ENCODE data around the gene SCFD2.
"Not testable (repeated sequence)": the region's sequence is repeated elsewhere in the genome, so short reads cannot be mapped to it uniquely, and the experiment has no call there.

Gene SCFD2

GRCh38 chr4:53189011-53189410, 176.8 kb downstream of the SCFD2 start:
- no peak for DNase-seq (ENCODE audit: low read depth)

GRCh38 chr4:53186714-53187358, 179.0 kb downstream of the SCFD2 start:
- DNase-seq (ENCODE audit: low read depth), result no peak

- peak; percentile 68 for DNase-seq (ENCODE audit: low read depth)
Measured at GRCh38 chr4:53185869-53186585, 179.8 kb downstream of the SCFD2 start.

GRCh38 chr4:53183754-53184153, 182.1 kb downstream of the SCFD2 start:
- no peak for DNase-seq (ENCODE audit: low read depth)

- not testable (repeated sequence) for DNase-seq (ENCODE audit: low read depth)
Measured at GRCh38 chr4:53177751-53178150, 188.1 kb downstream of the SCFD2 start.

- DNase-seq (ENCODE audit: low read depth), result no peak
Measured at GRCh38 chr4:53175640-53176039, 190.2 kb downstream of the SCFD2 start.

GRCh38 chr4:53174823-53175222, 191.0 kb downstream of the SCFD2 start:
- DNase-seq (ENCODE audit: low read depth), result no peak

- no peak for DNase-seq (ENCODE audit: low read depth)
Measured at GRCh38 chr4:53173576-53173975, 192.3 kb downstream of the SCFD2 start.

- no peak for DNase-seq (ENCODE audit: low read depth)
Measured at GRCh38 chr4:53171797-53172196, 194.1 kb downstream of the SCFD2 start.

- DNase-seq (ENCODE audit: low read depth), result no peak
Measured at GRCh38 chr4:53169695-53170617, 195.9 kb downstream of the SCFD2 start.

- no peak for DNase-seq (ENCODE audit: low read depth)
Measured at GRCh38 chr4:53168228-53168627, 197.6 kb downstream of the SCFD2 start.

GRCh38 chr4:53162969-53163368, 202.9 kb downstream of the SCFD2 start:
- DNase-seq (ENCODE audit: low read depth), result no peak

GRCh38 chr4:53161787-53162433, 204.0 kb downstream of the SCFD2 start:
- DNase-seq (ENCODE audit: low read depth), result peak; percentile 18

GRCh38 chr4:53161051-53161786, 204.6 kb downstream of the SCFD2 start:
- DNase-seq (ENCODE audit: low read depth), result no peak

GRCh38 chr4:53156896-53157295, 209.0 kb downstream of the SCFD2 start:
- DNase-seq (ENCODE audit: low read depth), result no peak

GRCh38 chr4:53152467-53152866, 213.4 kb downstream of the SCFD2 start:
- DNase-seq (ENCODE audit: low read depth), result no peak

- no peak for DNase-seq (ENCODE audit: low read depth)
Measured at GRCh38 chr4:53151489-53151788, 214.4 kb downstream of the SCFD2 start.

GRCh38 chr4:53150631-53151488, 215.0 kb downstream of the SCFD2 start:
- no peak for DNase-seq (ENCODE audit: low read depth)

GRCh38 chr4:53147711-53148110, 218.2 kb downstream of the SCFD2 start:
- DNase-seq (ENCODE audit: low read depth), result no peak

- no peak for DNase-seq (ENCODE audit: low read depth)
Measured at GRCh38 chr4:53147197-53147596, 218.7 kb downstream of the SCFD2 start.

GRCh38 chr4:53141308-53141707, 224.6 kb downstream of the SCFD2 start:
- DNase-seq (ENCODE audit: low read depth), result no peak
